PC-9 (cell line): Measurements from ENCODE around the gene KCNJ18. TPM values are rescaled to one million over a fixed set of nuclear protein-coding genes. Genes with fewer than 3 reads are reported as not detected.

Experiments
- BruUV-seq: library from RNA; stranded (reverse); fragments of 400-500 nt; replicated peaks from 2 replicates; lab custom pipeline; 2021; lab: Mats Ljungman, UMichigan
- CTCF ChIA-PET: fragments of 300-600 bp; sonication (Branson Sonifier 250); formaldehyde crosslinking; loops from one replicate; lab custom pipeline; 2022; ENCODE audit warnings: antibody characterized with exemption; lab: Charles Lee
- POLR2A ChIA-PET: fragments of 300-600 bp; sonication (Branson Sonifier 250); formaldehyde crosslinking; loops from one replicate; lab custom pipeline; 2022; ENCODE audit warnings: antibody characterized with exemption; ENCODE audit not compliant: unreplicated experiment; lab: Charles Lee
- DNase-seq, 2 experiments: peaks; one replicate each; pipeline versions ENCODE4 v3.0.0 to v3.0.0-alpha.2; 2015 to 2022; ENCODE audit warnings: mixed read lengths in 1 of 2
- H2AFZ ChIP-seq: fragments of 200-600 bp; sonication (generic); 2 replicates; pipeline ENCODE4 v1.8.1; 2017; ENCODE audit warnings: antibody characterized with exemption
- H3F3A ChIP-seq: fragments of 200-600 bp; sonication (generic); 2 replicates; pipeline ENCODE4 v1.8.1; 2017; ENCODE audit warnings: antibody characterized with exemption, mild to moderate bottlenecking, low read depth; ENCODE audit not compliant: insufficient read depth
- H3K27ac ChIP-seq: fragments of 200-600 bp; sonication (generic); 2 replicates; pipeline ENCODE4 v1.6.1; 2016; ENCODE audit warnings: mixed run types
- H3K27me3 ChIP-seq: fragments of 200-600 bp; sonication (generic); 2 replicates; pipeline ENCODE4 v1.6.1; 2016; ENCODE audit warnings: low read depth, mixed run types; ENCODE audit not compliant: insufficient read depth
- H3K36me3 ChIP-seq: fragments of 200-600 bp; sonication (generic); 2 replicates; pipeline ENCODE4 v1.6.1; 2016; ENCODE audit warnings: low read depth, mixed run types
- H3K4me1 ChIP-seq: fragments of 200-600 bp; sonication (generic); replicated peaks from 2 replicates; pipeline ENCODE4 v1.6.1; 2016; ENCODE audit warnings: mixed run types; ENCODE audit not compliant: insufficient read depth
- H3K4me2 ChIP-seq: fragments of 200-600 bp; sonication (generic); 2 replicates; pipeline ENCODE4 v1.6.1; 2017; ENCODE audit warnings: mixed run types
- H3K4me3 ChIP-seq: fragments of 200-600 bp; sonication (generic); 2 replicates; pipeline ENCODE4 v1.6.1; 2016; ENCODE audit warnings: mixed run types
- H3K79me2 ChIP-seq: fragments of 200-600 bp; sonication (generic); 2 replicates; pipeline ENCODE4 v1.6.1; 2017; ENCODE audit warnings: low read depth, mixed run types
- H3K9me2 ChIP-seq: fragments of 200-600 bp; sonication (generic); 2 replicates; pipeline ENCODE4 v1.8.1; 2017; ENCODE audit warnings: mild to moderate bottlenecking; ENCODE audit not compliant: insufficient read depth
- H3K9me3 ChIP-seq: fragments of 200-600 bp; sonication (generic); 2 replicates; pipeline ENCODE4 v1.8.1; 2016; ENCODE audit warnings: low read depth; ENCODE audit not compliant: insufficient read depth
- H4K20me1 ChIP-seq: fragments of 200-600 bp; sonication (generic); 2 replicates; pipeline ENCODE4 v1.8.1; 2017; ENCODE audit not compliant: insufficient read depth
- CTCF ChIP-seq: fragments of 200-600 bp; sonication (generic); conservative IDR thresholded peaks from 2 replicates; pipeline ENCODE4 v1.6.1; 2017; ENCODE audit warnings: mixed run types, antibody characterized with exemption, mild to moderate bottlenecking, moderate library complexity
- EZH2 ChIP-seq: fragments of 200-600 bp; sonication (generic); IDR thresholded peaks from 2 replicates; pipeline ENCODE4 v1.8.0; 2017; ENCODE audit warnings: antibody characterized with exemption, low read depth
- intact Hi-C: fragments of 100-400 bp; cut with micrococcal nuclease; formaldehyde crosslinking; loops from one replicate; pipeline ENCODE4 v1.10.0; 2022; ENCODE audit not compliant: unreplicated experiment
- total RNA-seq: library from RNA; stranded (reverse); gene quantifications from 2 replicates; pipeline ENCODE4 v1.2.3, GENCODE V29; 2021

The KCNJ18 gene
- total RNA-seq, 1 experiment from 2014 or later = not detected

DNA sequence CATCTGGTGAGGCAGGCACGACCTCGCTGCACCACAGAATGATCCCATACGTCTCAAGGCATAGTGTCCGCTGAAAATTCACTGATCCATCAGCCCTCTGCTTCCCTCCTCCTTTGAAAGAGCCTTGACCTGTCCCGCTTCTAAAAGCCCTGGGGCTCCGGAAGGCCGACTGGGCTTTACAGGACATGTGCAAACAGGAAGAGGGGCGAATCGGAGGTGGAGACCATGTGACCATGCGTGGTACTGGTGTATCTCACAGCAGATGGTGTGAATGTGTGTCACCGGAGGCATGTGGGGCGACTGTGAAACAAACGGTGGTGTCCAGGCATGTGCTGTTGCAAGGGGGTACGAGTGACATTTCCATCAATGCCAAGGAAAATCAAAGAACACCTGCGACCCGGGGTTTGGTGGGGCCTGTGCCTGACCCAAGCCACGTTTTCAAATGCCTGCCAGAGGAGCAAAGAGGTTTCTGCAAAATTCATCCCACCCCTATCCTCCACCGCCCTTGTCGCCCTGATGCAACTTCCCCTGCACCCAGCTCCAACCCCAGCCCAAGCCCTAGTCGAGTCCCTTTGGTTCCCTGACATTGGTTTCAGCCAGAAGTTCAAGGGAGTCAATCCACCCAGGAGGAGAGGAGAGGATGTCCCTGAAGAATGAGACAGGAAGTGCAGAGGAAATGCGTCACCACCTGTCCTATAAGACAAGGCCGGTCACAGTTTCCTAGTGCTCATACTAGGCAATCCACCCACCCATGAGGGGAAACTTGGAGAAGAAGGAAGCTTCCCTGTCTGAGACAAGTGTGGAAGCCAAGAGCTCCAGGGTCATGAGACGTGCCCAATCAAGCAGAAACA lies 5.9 kb upstream of the KCNJ18 start:
- intact Hi-C loops = no loop called here
- BruUV-seq = no TSS peak
- Histone ChIP-seq H3K9me3 (no peaks in the 10 kb centered on the region), H2AFZ (no peak overlapping the region), H3K9me2 (no peaks in the 10 kb centered on the region), H3K4me2 (no peak overlapping the region), H3K27ac (no peak overlapping the region), H4K20me1 (no peaks in the 10 kb centered on the region), H3K36me3 (no peaks in the 10 kb centered on the region), H3K27me3 (no peaks in the 10 kb centered on the region), H3K79me2 (no peaks in the 10 kb centered on the region), H3K4me1 (peaks cover 10% of the 10 kb centered on the region), H3F3A (no peaks in the 10 kb centered on the region), H3K4me3 (no peak overlapping the region)
- ChIA-PET CTCF (no interaction called here), POLR2A (no interaction called here)
- no peak for DNase-seq
- TF ChIP-seq CTCF = no peak
- no peak for TF ChIP-seq EZH2

DNA sequence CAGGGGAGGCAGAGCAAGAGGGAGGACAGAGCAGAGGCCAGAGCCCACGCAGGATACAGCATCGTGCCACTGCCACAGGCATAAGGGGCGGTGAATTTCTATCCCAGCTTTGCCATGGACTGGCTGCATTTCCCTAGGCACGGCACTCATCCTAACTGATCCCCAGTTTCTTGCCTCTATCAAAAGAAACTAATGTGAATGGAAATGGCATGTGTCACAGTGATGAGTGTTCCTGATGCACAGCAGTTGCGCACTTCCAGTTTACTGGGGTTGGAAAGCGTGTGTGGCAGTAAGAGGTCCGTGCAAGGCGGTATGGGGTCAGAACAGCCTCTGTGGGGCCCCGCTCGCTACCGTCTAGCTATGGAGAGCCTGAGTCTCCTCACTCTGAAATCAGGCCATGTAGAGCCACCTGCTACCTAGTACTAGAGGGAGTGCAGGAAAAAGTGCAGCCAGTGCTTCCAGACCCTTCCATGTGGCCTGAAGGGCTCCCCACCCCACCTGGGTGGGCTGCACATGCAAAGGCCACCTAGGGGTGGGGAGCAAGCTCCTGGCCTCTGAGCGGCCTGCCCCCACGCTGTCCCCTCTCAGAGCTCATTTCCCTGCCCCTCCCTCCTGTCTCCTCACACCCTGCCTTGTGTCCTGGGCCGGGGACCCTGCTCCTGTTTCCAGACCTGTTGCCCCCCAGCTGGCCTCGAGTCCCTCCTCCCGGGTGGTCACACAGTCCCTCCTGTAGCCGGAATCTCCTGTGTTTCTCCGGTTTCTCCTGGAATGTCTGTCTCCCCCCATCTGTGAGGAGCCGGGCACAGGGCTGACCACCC lies 5.0 kb upstream of the KCNJ18 start:
- no peak for DNase-seq
- POLR2A ChIA-PET = no interaction called here
- Histone ChIP-seq H3K27me3 (no peaks in the 10 kb centered on the region), H4K20me1 (no peaks in the 10 kb centered on the region), H3K4me2 (no peak overlapping the region), H3K4me1 (peaks cover 10% of the 10 kb centered on the region), H3K9me2 (no peaks in the 10 kb centered on the region), H3K27ac (no peak overlapping the region), H3K79me2 (no peaks in the 10 kb centered on the region), H3K9me3 (no peaks in the 10 kb centered on the region), H2AFZ (no peak overlapping the region), H3K4me3 (no peak overlapping the region), H3K36me3 (no peaks in the 10 kb centered on the region), H3F3A (no peaks in the 10 kb centered on the region)
- CTCF ChIA-PET = no interaction called here
- intact Hi-C loops = no loop called here
- TF ChIP-seq EZH2 (no peak), CTCF (no peak)
- no TSS peak for BruUV-seq

GRCh38 chr17:21688293-21688949 lies 3.9 kb upstream of the KCNJ18 start:
- Histone ChIP-seq H3K27ac (no peak overlapping the region), H4K20me1 (no peaks in the 10 kb centered on the region), H3K9me3 (no peaks in the 10 kb centered on the region), H2AFZ (no peak overlapping the region), H3K36me3 (no peaks in the 10 kb centered on the region), H3K4me3 (no peak overlapping the region), H3K9me2 (no peaks in the 10 kb centered on the region), H3F3A (no peaks in the 10 kb centered on the region), H3K79me2 (no peaks in the 10 kb centered on the region), H3K4me2 (no peak overlapping the region), H3K4me1 (peaks cover 10% of the 10 kb centered on the region), H3K27me3 (no peaks in the 10 kb centered on the region)
- no TSS peak for BruUV-seq
- ChIA-PET CTCF (no interaction called here), POLR2A (no interaction called here)
- intact Hi-C loops = no loop called here
- DNase-seq = no peak
- no peak for TF ChIP-seq CTCF
- no peak for TF ChIP-seq EZH2
